Body of pancreas (tissue), 4 donors: Measurements from ENCODE around the gene ERC1. TPM values are rescaled to one million over a fixed set of nuclear protein-coding genes. Genes with fewer than 3 reads are reported as not detected.

Source experiments
- ATAC-seq: fragments of 150-250 bp; one replicate; pipeline ENCODE4 v1.9.1; 2016
- DNase-seq, 4 donors: peaks; one replicate each; pipeline ENCODE4 v3.0.0-alpha.2; 2019
- H3K27ac ChIP-seq, 4 donors: fragments of 200-600 bp; sonication (generic); 1 replicate in 3 of 4; 2 replicates in 1 of 4; pipeline versions ENCODE4 v1.5.1 to v1.6.1; 2016 to 2019; ENCODE audit warnings: mild to moderate bottlenecking in 1 of 4, mixed read lengths in 1 of 4, moderate library complexity in 1 of 4
- H3K27me3 ChIP-seq, 2 donors: fragments of 200-600 bp; sonication (generic); one replicate each; pipeline ENCODE4 v1.6.0; 2016; ENCODE audit warnings: mild to moderate bottlenecking in 1 of 2
- H3K36me3 ChIP-seq, 2 donors: fragments of 200-600 bp; sonication (generic); replicated peaks in 1 of 2; 2 replicates each; pipeline ENCODE4 v1.5.1; 2016; ENCODE audit warnings: low read depth in 2 of 2; ENCODE audit not compliant: insufficient read depth in 1 of 2
- H3K4me1 ChIP-seq: fragments of 200-600 bp; sonication (generic); one replicate; pipeline ENCODE4 v1.6.0; 2016
- H3K4me3 ChIP-seq, 2 donors: fragments of 200-600 bp; sonication (generic); 1 replicate in 1 of 2; 2 replicates in 1 of 2; pipeline ENCODE4 v1.5.1; 2016 to 2019
- H3K9me3 ChIP-seq, 3 donors: fragments of 200-600 bp; sonication (generic); 1 replicate in 2 of 3; 2 replicates in 1 of 3; pipeline ENCODE4 v1.5.1; 2016
- CTCF ChIP-seq, 7 experiments: fragments of 450-650 bp in 4 of 7; fragments of 200-600 bp in 3 of 7; sonication (generic) in 3 of 7; IDR thresholded peaks; one replicate each; pipeline ENCODE4 v1.5.1; 2016 to 2019; ENCODE audit warnings: antibody characterized with exemption in 7 of 7
- POLR2A ChIP-seq, 3 donors: fragments of 450-650 bp; IDR thresholded peaks; one replicate each; pipeline ENCODE4 v1.6.1; 2016; ENCODE audit warnings: antibody characterized with exemption in 3 of 3, mild to moderate bottlenecking in 2 of 3
- WGBS, 2 donors: methylation state at CpG; one replicate each; pipeline ENCODE4 v1.1.5; 2017; 5-methylcytosine and 5-hydroxymethylcytosine counted together
- intact Hi-C: fragments of 100-400 bp; cut with DNase I; formaldehyde crosslinking; loops from one replicate; pipeline ENCODE4 v1.15.1; 2023
- total RNA-seq, 2 donors: library from RNA; depleted of rRNA; stranded (reverse); fragments of >200 nt; gene quantifications; one replicate each; pipeline ENCODE4 v1.1.0, GENCODE V29; 2016

The ERC1 gene
- total RNA-seq, 2 donors from 2014 or later = 20.8 to 29.0 TPM

DNA sequence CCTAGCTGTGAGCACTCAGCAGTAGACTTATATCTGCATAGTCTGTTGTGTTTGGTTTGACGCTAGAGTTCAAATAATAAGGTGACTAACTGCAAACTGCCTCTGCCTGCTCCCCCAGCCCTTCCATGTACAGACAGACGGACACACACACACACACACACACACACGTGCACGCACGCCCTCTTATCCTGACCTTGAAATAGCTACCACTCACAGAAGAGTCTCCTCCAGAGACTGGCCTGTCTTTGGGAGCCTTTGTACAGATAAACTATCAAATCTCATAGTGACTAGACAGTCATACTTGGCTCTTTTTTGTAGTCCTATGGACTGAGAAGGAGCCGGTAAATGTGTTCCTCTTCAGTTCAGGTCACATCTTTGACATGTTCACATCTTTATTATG lies 445.0 kb downstream of the ERC1 start:
- no peak for TF ChIP-seq CTCF (IDR thresholded peaks at IDR 0.05)
- no peak for TF ChIP-seq POLR2A (IDR thresholded peaks at IDR 0.05)
- Histone ChIP-seq H3K27me3 (no peaks in the 10 kb centered on the region), H3K36me3 (no peaks in the 10 kb centered on the region), H3K4me1 (peaks cover 13% of the 10 kb centered on the region), H3K4me3 (no peak overlapping the region), H3K27ac (no peak overlapping the region), H3K9me3 (no peaks in the 10 kb centered on the region)
- WGBS, 2 donors = 72 to 77% methylated on average over 6 of the region's 6 CpGs
- DNase-seq (no peak), ATAC-seq (no peak)
- intact Hi-C loops = no loop called here

DNA sequence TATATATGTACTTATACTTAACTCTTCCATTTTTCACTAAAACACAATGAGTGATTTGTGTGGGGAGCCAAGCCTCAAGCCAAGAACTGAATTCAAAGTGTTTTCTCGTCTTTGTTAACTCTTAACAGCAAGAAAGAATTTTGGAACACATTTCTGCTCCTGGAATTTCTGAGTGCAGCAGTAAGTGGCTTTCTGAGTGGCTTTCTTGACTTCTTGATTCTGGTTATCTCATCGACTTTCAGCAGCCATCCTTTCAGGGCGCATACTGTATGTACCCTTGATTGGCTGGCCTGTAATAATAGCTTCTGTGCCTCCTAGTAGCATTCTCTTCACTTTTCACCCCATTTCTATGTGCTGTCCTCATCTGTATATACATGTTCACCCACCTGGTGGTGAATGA lies 446.0 kb downstream of the ERC1 start:
- Histone ChIP-seq H3K27ac (no peak overlapping the region), H3K4me3 (no peak overlapping the region), H3K4me1 (peaks cover 13% of the 10 kb centered on the region), H3K9me3 (no peaks in the 10 kb centered on the region), H3K36me3 (no peaks in the 10 kb centered on the region), H3K27me3 (no peaks in the 10 kb centered on the region)
- intact Hi-C loops = no loop called here
- 89 to 96% methylated on average over 3 of the region's 3 CpGs for WGBS, 2 donors
- TF ChIP-seq CTCF (IDR thresholded peaks at IDR 0.05) (no peak), POLR2A (IDR thresholded peaks at IDR 0.05) (no peak)
- DNase-seq (no peak), ATAC-seq (no peak)

GRCh38 chr12:1439201-1439600 lies 448.2 kb downstream of the ERC1 start:
- no peaks in the 10 kb centered on the region for H3K36me3 ChIP-seq
- no peak for TF ChIP-seq CTCF (IDR thresholded peaks at IDR 0.05)
- TF ChIP-seq POLR2A (IDR thresholded peaks at IDR 0.05) = no peak
- WGBS, 2 donors = 66 to 70% methylated on average over 1 of the region's 1 CpG
- intact Hi-C loops = no loop called here
- H3K27ac ChIP-seq = no peak overlapping the region
- peaks cover 13% of the 10 kb centered on the region for H3K4me1 ChIP-seq
- no peak for DNase-seq
- no peak for ATAC-seq
- H3K4me3 ChIP-seq = no peak overlapping the region
- H3K9me3 ChIP-seq = no peaks in the 10 kb centered on the region
- H3K27me3 ChIP-seq = no peaks in the 10 kb centered on the region

DNA sequence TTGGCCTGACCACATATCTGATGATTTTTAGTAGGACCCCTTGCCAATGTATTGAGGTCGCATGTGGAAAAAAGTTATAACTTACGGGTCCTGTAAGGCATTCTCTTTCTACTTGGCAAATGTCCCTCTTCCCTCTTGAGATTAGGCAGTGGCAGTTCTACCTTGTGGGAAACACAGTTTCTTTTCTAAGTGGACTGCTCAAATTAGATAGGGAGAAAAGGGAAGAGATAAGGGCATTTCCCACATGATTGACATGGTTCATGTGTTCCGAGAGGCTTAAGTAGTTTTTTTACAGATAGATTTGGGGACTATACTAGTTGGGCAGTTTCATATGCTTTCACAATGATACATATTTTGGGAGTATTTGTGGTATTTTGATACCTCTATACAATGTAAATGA lies 448.7 kb downstream of the ERC1 start:
- DNase-seq = no peak
- ATAC-seq = no peak
- WGBS, 2 donors = 61 to 66% methylated on average over 3 of the region's 3 CpGs
- H3K36me3 ChIP-seq = no peaks in the 10 kb centered on the region
- intact Hi-C loops = no loop called here
- H3K27ac ChIP-seq = no peak overlapping the region
- H3K4me3 ChIP-seq = no peak overlapping the region
- TF ChIP-seq POLR2A (IDR thresholded peaks at IDR 0.05) (no peak), CTCF (IDR thresholded peaks at IDR 0.05) (no peak)
- H3K9me3 ChIP-seq = no peaks in the 10 kb centered on the region
- H3K27me3 ChIP-seq = no peaks in the 10 kb centered on the region
- peaks cover 12% of the 10 kb centered on the region for H3K4me1 ChIP-seq

DNA sequence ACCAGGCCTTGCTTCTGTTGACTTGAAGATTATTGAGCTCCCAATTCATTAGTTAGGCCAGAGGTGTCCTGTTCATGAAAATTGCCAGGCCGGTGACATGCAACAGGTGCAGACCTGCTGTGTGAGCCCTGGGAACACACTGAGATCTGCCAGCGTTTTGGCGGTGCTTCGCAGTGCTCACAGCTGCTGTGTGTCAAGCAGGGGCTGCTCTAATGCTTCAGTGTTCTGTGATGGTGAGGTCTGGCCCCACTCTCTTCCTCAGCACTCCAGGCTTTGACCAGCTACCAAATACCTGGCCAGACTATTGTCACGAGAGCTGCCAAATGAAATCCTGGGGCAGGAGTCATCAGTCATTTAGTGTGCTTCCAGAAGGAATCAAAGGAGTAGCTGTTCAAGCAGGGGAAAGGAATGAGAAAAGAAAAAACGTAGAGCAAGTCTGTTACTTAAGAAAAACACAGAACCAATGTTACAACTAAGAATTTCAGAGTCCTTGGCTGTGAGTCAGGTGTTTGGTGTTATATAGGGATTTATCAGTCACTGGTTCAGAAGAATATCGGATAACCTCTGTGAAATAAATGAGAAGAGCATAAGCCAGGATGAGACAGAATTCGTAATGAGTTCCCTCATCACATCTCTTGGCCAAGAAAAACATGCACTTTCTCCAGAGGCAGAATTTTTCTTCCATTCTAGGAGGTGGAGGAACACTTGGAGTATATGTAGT lies 452.6 kb downstream of the ERC1 start:
- no peaks in the 10 kb centered on the region for H3K9me3 ChIP-seq
- intact Hi-C loops = no loop called here
- H3K4me3 ChIP-seq = no peak overlapping the region
- H3K27me3 ChIP-seq = no peaks in the 10 kb centered on the region
- DNase-seq = no peak
- no peak for ATAC-seq
- WGBS, 2 donors = 77 to 84% methylated on average over 5 to 8 of the region's 8 CpGs
- H3K36me3 ChIP-seq = no peaks in the 10 kb centered on the region
- no peaks in the 10 kb centered on the region for H3K4me1 ChIP-seq
- H3K27ac ChIP-seq = no peak overlapping the region
- no peak for TF ChIP-seq POLR2A (IDR thresholded peaks at IDR 0.05)
- TF ChIP-seq CTCF (IDR thresholded peaks at IDR 0.05) = no peak
